Neural cell (in vitro differentiated cells): Measurements from ENCODE around the gene NUP50. TPM values are rescaled to one million over a fixed set of nuclear protein-coding genes. Genes with fewer than 3 reads are reported as not detected.

Experiments
- H2AFZ ChIP-seq: fragments of 200-600, 300-800 bp; sonication (generic), shearing (Covaris generic); 2 replicates; pipeline ENCODE4 v1.6.0; 2014; ENCODE audit warnings: low read depth, mild to moderate bottlenecking, antibody characterized with exemption, low read length, moderate library complexity
- H3F3A ChIP-seq: fragments of 200-600 bp; shearing (Covaris generic); 2 replicates; pipeline ENCODE4 v1.6.1; 2016; ENCODE audit warnings: mild to moderate bottlenecking, moderate library complexity, mixed read lengths, antibody characterized with exemption, low read length; ENCODE audit not compliant: insufficient read depth, poor library complexity, severe bottlenecking
- H3K27ac ChIP-seq: fragments of 200-600, 300-800 bp; sonication (generic), shearing (Covaris generic); 2 replicates; pipeline ENCODE4 v1.5.1; 2014; ENCODE audit warnings: mild to moderate bottlenecking, low read length, moderate library complexity
- H3K27me3 ChIP-seq: fragments of 300-800, 200-600 bp; sonication (generic), shearing (Covaris generic); 2 replicates; pipeline ENCODE4 v1.6.0; 2014; ENCODE audit warnings: mild to moderate bottlenecking, low read depth, low read length, moderate library complexity; ENCODE audit not compliant: insufficient read depth
- H3K36me3 ChIP-seq: fragments of 300-800, 200-600 bp; sonication (generic), shearing (Covaris generic); 2 replicates; pipeline ENCODE4 v1.5.1; 2014; ENCODE audit warnings: mild to moderate bottlenecking, antibody characterized with exemption, low read length, moderate library complexity; ENCODE audit not compliant: insufficient read depth
- H3K4me2 ChIP-seq: fragments of 300-800, 200-600 bp; sonication (generic), shearing (Covaris generic); 2 replicates; pipeline ENCODE4 v1.6.0; 2014; ENCODE audit warnings: mild to moderate bottlenecking, low read length
- H3K4me3 ChIP-seq: fragments of 300-800, 200-600 bp; sonication (generic), shearing (Covaris generic); 2 replicates; pipeline ENCODE4 v1.5.1; 2014; ENCODE audit warnings: mild to moderate bottlenecking, low read length, moderate library complexity
- H3K79me2 ChIP-seq: fragments of 200-600 bp; shearing (Covaris generic); replicated peaks from 2 replicates; pipeline ENCODE4 v1.6.0; 2014; ENCODE audit warnings: mild to moderate bottlenecking, low read length, moderate library complexity; ENCODE audit not compliant: insufficient read depth
- H3K9ac ChIP-seq: fragments of 300-800, 200-600 bp; sonication (generic), shearing (Covaris generic); 2 replicates; pipeline ENCODE4 v1.6.1; 2016; ENCODE audit warnings: mild to moderate bottlenecking, low read length, mixed read lengths
- H3K9me2 ChIP-seq: fragments of 200-600 bp; shearing (Covaris generic); 2 replicates; pipeline ENCODE4 v1.6.1; 2016; ENCODE audit warnings: mild to moderate bottlenecking, low read length, mixed read lengths; ENCODE audit not compliant: insufficient read depth
- H3K9me3 ChIP-seq: fragments of 200-600, 300-800 bp; sonication (generic), shearing (Covaris generic); 2 replicates; pipeline ENCODE4 v1.6.1; 2016; ENCODE audit warnings: mild to moderate bottlenecking, mixed run types, low read length, moderate library complexity, mixed read lengths
- H4K20me1 ChIP-seq: fragments of 200-600 bp; shearing (Covaris generic); 2 replicates; pipeline ENCODE4 v1.6.1; 2016; ENCODE audit warnings: mild to moderate bottlenecking, mixed run types; ENCODE audit not compliant: insufficient read depth
- EP300 ChIP-seq: fragments of 450-650 bp; conservative IDR thresholded peaks from 2 replicates; pipeline ENCODE4 v1.6.1; 2014; ENCODE audit warnings: antibody characterized with exemption, mild to moderate bottlenecking, moderate library complexity; ENCODE audit not compliant: poor library complexity, severe bottlenecking
- EZH2 ChIP-seq: fragments of 200-600, 300-800 bp; shearing (Covaris generic), sonication (generic); IDR thresholded peaks from 2 replicates; pipeline ENCODE4 v1.6.1; 2014; ENCODE audit warnings: antibody characterized with exemption, low read length, borderline replicate concordance, mild to moderate bottlenecking; ENCODE audit not compliant: insufficient read depth, poor library complexity, severe bottlenecking
- MXI1 ChIP-seq: fragments of 450-650 bp; conservative IDR thresholded peaks from 2 replicates; pipeline ENCODE4 v1.6.1; 2014; ENCODE audit warnings: antibody characterized with exemption, mild to moderate bottlenecking; ENCODE audit not compliant: poor library complexity, severe bottlenecking
- POLR2AphosphoS5 ChIP-seq: IDR thresholded peaks from 2 replicates; pipeline ENCODE4 v1.6.1; 2012
- RAD21 ChIP-seq: fragments of 450-650 bp; conservative IDR thresholded peaks from 2 replicates; pipeline ENCODE4 v1.6.1; 2014; ENCODE audit warnings: antibody characterized with exemption, mild to moderate bottlenecking, moderate library complexity
- SMC3 ChIP-seq: fragments of 450-650 bp; conservative IDR thresholded peaks from 2 replicates; pipeline ENCODE4 v1.6.1; 2014; ENCODE audit warnings: antibody characterized with exemption, mild to moderate bottlenecking, moderate library complexity; ENCODE audit not compliant: poor library complexity
- TAF1 ChIP-seq: IDR thresholded peaks from 2 replicates; pipeline ENCODE4 v1.6.1; 2012; ENCODE audit warnings: low read depth
- polyA plus RNA-seq: library from polyadenylated mRNA; depleted of rRNA; stranded (reverse); fragments of >200 nt; gene quantifications from 2 replicates; pipeline ENCODE4 v1.2.3, GENCODE V29; 2014
- TF ChIP-seq, protein P1 (sequence below): fragments of 450-650 bp; IDR thresholded peaks from 2 replicates; pipeline ENCODE4 v1.5.1; 2014; ENCODE audit warnings: antibody characterized with exemption, mild to moderate bottlenecking, moderate library complexity; ENCODE audit not compliant: poor library complexity, severe bottlenecking
- TF ChIP-seq, protein P2 (sequence below): IDR thresholded peaks from 2 replicates; pipeline ENCODE4 v1.6.1; 2012; ENCODE audit warnings: borderline replicate concordance

Gene NUP50
- polyA plus RNA-seq, 1 donor from 2014 or later = 38.7 TPM

DNA sequence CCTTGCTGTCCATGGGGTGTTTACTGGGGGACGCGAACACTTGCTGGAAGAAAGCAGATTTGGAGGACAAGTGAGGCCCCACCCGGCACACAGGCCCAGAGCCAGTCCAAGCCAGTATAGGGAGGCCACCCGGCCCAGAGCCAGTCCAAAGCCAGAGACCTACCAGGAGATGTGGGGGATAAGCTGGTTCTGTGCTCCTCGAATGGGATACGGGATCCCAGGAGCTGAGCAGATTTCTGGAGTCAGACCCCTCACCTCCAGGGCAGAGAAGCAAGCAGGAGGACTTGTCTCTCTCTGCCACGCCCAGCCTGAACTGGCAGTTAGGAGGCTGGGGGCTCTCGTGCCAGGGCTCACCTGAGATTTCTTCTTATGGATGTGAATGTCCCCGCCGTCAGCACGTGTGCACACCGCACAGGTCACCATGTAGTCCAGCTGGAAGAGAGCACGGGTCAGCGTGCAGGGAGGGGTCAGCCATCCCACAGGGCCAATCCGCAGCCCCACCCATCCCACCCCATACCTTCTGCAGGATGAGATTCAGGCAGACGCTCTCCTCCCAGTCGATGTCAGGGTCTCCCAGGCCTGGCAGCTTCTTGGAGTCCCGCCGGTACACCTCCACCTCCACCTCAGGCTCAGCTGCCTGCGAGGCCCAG, 41.7 kb downstream of the NUP50 start:
- Histone ChIP-seq H2AFZ (no peak overlapping the region), H4K20me1 (no peaks in the 10 kb centered on the region), H3K4me2 (no peak overlapping the region), H3K27ac (no peak overlapping the region), H3K9me3 (no peaks in the 10 kb centered on the region), H3K36me3 (peaks cover 5% of the 10 kb centered on the region), H3K79me2 (no peaks in the 10 kb centered on the region), H3F3A (no peaks in the 10 kb centered on the region), H3K4me3 (no peak overlapping the region), H3K9me2 (no peaks in the 10 kb centered on the region), H3K27me3 (no peaks in the 10 kb centered on the region), H3K9ac (no peak overlapping the region)
- TF ChIP-seq EP300 (no peak), TAF1 (no peak), RAD21 (no peak), EZH2 (no peak), SMC3 (no peak), POLR2AphosphoS5 (no peak), MXI1 (no peak)
- TF ChIP-seq, protein P1, sequence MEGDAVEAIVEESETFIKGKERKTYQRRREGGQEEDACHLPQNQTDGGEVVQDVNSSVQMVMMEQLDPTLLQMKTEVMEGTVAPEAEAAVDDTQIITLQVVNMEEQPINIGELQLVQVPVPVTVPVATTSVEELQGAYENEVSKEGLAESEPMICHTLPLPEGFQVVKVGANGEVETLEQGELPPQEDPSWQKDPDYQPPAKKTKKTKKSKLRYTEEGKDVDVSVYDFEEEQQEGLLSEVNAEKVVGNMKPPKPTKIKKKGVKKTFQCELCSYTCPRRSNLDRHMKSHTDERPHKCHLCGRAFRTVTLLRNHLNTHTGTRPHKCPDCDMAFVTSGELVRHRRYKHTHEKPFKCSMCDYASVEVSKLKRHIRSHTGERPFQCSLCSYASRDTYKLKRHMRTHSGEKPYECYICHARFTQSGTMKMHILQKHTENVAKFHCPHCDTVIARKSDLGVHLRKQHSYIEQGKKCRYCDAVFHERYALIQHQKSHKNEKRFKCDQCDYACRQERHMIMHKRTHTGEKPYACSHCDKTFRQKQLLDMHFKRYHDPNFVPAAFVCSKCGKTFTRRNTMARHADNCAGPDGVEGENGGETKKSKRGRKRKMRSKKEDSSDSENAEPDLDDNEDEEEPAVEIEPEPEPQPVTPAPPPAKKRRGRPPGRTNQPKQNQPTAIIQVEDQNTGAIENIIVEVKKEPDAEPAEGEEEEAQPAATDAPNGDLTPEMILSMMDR = no peak
- TF ChIP-seq, protein P2, sequence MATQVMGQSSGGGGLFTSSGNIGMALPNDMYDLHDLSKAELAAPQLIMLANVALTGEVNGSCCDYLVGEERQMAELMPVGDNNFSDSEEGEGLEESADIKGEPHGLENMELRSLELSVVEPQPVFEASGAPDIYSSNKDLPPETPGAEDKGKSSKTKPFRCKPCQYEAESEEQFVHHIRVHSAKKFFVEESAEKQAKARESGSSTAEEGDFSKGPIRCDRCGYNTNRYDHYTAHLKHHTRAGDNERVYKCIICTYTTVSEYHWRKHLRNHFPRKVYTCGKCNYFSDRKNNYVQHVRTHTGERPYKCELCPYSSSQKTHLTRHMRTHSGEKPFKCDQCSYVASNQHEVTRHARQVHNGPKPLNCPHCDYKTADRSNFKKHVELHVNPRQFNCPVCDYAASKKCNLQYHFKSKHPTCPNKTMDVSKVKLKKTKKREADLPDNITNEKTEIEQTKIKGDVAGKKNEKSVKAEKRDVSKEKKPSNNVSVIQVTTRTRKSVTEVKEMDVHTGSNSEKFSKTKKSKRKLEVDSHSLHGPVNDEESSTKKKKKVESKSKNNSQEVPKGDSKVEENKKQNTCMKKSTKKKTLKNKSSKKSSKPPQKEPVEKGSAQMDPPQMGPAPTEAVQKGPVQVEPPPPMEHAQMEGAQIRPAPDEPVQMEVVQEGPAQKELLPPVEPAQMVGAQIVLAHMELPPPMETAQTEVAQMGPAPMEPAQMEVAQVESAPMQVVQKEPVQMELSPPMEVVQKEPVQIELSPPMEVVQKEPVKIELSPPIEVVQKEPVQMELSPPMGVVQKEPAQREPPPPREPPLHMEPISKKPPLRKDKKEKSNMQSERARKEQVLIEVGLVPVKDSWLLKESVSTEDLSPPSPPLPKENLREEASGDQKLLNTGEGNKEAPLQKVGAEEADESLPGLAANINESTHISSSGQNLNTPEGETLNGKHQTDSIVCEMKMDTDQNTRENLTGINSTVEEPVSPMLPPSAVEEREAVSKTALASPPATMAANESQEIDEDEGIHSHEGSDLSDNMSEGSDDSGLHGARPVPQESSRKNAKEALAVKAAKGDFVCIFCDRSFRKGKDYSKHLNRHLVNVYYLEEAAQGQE = no peak

DNA sequence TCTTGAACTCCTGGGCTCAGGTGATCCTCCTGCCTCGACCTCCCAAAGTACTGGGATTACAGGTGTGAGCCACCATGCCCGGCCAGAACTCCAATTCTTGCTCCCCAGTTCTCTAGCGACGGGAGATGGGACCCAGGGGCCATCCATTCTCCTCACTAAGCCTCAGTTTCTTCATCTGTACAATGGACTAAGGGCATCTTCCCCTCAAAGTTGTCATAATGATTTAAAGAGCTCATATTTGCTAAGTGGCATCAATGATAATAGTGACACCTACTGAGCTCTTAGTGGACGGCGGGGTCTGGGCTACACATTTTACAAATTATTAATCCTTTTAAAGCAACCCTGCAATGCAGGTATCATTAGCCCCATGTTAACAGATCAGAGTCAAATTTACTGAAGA, 42.5 kb downstream of the NUP50 start:
- Histone ChIP-seq H3F3A (no peaks in the 10 kb centered on the region), H3K9me2 (no peaks in the 10 kb centered on the region), H3K9ac (no peak overlapping the region), H4K20me1 (no peaks in the 10 kb centered on the region), H3K27ac (no peak overlapping the region), H3K27me3 (no peaks in the 10 kb centered on the region), H3K4me2 (no peak overlapping the region), H3K79me2 (no peaks in the 10 kb centered on the region), H3K9me3 (no peaks in the 10 kb centered on the region), H3K4me3 (no peak overlapping the region), H3K36me3 (no peaks in the 10 kb centered on the region), H2AFZ (no peak overlapping the region)
- TF ChIP-seq TAF1 = no peak
- TF ChIP-seq EP300 = no peak
- TF ChIP-seq SMC3 = no peak
- TF ChIP-seq, protein P1 = no peak
- no peak for TF ChIP-seq MXI1
- TF ChIP-seq RAD21 = no peak
- no peak for TF ChIP-seq POLR2AphosphoS5
- TF ChIP-seq EZH2 = no peak
